MM.1S (cell line): ENCODE results near the gene C2CD3.

Experiments
- DNase-seq: peaks from one replicate; pipeline ENCODE4 v3.0.0-alpha.2; 2015
- H2AFZ ChIP-seq: fragments of 300-600 bp; sonication (generic); 2 replicates; pipeline ENCODE4 v1.6.0; 2016; ENCODE audit warnings: antibody characterized with exemption, low read length
- H3F3A ChIP-seq: fragments of 300-600 bp; sonication (generic); 2 replicates; pipeline ENCODE4 v1.6.1; 2016; ENCODE audit warnings: mild to moderate bottlenecking, antibody characterized with exemption, low read length, moderate library complexity, mixed read lengths; ENCODE audit not compliant: insufficient read depth
- H3K27ac ChIP-seq: fragments of 300-600 bp; sonication (generic); 2 replicates; pipeline ENCODE4 v1.5.1; 2016; ENCODE audit warnings: mild to moderate bottlenecking, low read length
- H3K27me3 ChIP-seq: fragments of 300-600 bp; sonication (generic); replicated peaks from 2 replicates; pipeline ENCODE4 v1.6.0; 2016; ENCODE audit warnings: low read length; ENCODE audit not compliant: insufficient read depth
- H3K36me3 ChIP-seq: fragments of 300-600 bp; sonication (generic); replicated peaks from 2 replicates; pipeline ENCODE4 v1.6.1; 2016; ENCODE audit warnings: mild to moderate bottlenecking, low read length, mixed read lengths; ENCODE audit not compliant: insufficient read depth
- H3K4me1 ChIP-seq: fragments of 300-600 bp; sonication (generic); 2 replicates; pipeline ENCODE4 v1.6.1; 2016; ENCODE audit warnings: low read length, mixed read lengths
- H3K4me2 ChIP-seq: fragments of 300-600 bp; sonication (generic); 2 replicates; pipeline ENCODE4 v1.6.0; 2016; ENCODE audit warnings: low read depth, low read length
- H3K4me3 ChIP-seq: fragments of 300-600 bp; sonication (generic); 2 replicates; pipeline ENCODE4 v1.5.1; 2016; ENCODE audit warnings: low read length, mixed read lengths
- H3K79me2 ChIP-seq: fragments of 300-600 bp; sonication (generic); 2 replicates; pipeline ENCODE4 v1.6.1; 2016; ENCODE audit warnings: mixed run types, low read length, mixed read lengths
- H3K9ac ChIP-seq: fragments of 300-600 bp; sonication (generic); 2 replicates; pipeline ENCODE4 v1.6.1; 2016; ENCODE audit warnings: low read length, mixed read lengths
- H3K9me2 ChIP-seq: fragments of 300-600 bp; sonication (generic); replicated peaks from 2 replicates; pipeline ENCODE4 v1.6.1; 2016; ENCODE audit warnings: mild to moderate bottlenecking, low read length, mixed read lengths; ENCODE audit not compliant: insufficient read depth
- H3K9me3 ChIP-seq: fragments of 300-600 bp; sonication (generic); replicated peaks from 2 replicates; pipeline ENCODE4 v1.6.1; 2016; ENCODE audit warnings: mild to moderate bottlenecking, low read length, mixed read lengths; ENCODE audit not compliant: insufficient read depth
- H4K20me1 ChIP-seq: fragments of 300-600 bp; sonication (generic); 2 replicates; pipeline ENCODE4 v1.6.1; 2016; ENCODE audit warnings: mild to moderate bottlenecking, low read length, moderate library complexity, mixed read lengths; ENCODE audit not compliant: insufficient read depth
- CTCF ChIP-seq: fragments of 300-600 bp; sonication (generic); IDR thresholded peaks from 2 replicates; pipeline ENCODE4 v1.5.1; 2016; ENCODE audit warnings: antibody characterized with exemption, low read length, mixed read lengths
- EZH2 ChIP-seq: fragments of 300-600 bp; sonication (generic); optimal IDR thresholded peaks from 2 replicates; pipeline ENCODE3; 2017; ENCODE audit warnings: low read depth, mild to moderate bottlenecking, antibody characterized with exemption, low read length, mixed read lengths
- EZH2phosphoT487 ChIP-seq: fragments of 300-600 bp; sonication (generic); IDR thresholded peaks from 2 replicates; pipeline ENCODE4 v1.6.1; 2018; ENCODE audit warnings: antibody characterized with exemption, low read length

Gene C2CD3

GRCh38 chr11:73972620-73973449, 198.0 kb downstream of the C2CD3 start:
- H3F3A ChIP-seq = peaks cover 27% of the 10 kb centered on the region; the same call in 1 of the 2 replicates
- H4K20me1 ChIP-seq = no peaks in the 10 kb centered on the region
- H3K9me2 ChIP-seq = no peaks in the 10 kb centered on the region
- H3K4me3 ChIP-seq = no peak overlapping the region
- H3K9me3 ChIP-seq = no peaks in the 10 kb centered on the region
- no peak overlapping the region for H3K9ac ChIP-seq
- H2AFZ ChIP-seq = no peak overlapping the region
- no peak for DNase-seq
- TF ChIP-seq EZH2 (no peak), EZH2phosphoT487 (no peak)
- H3K79me2 ChIP-seq = peaks cover 7% of the 10 kb centered on the region; the same call in 1 of the 2 replicates
- H3K4me2 ChIP-seq = no peak overlapping the region
- H3K27ac ChIP-seq = no peak overlapping the region
- no peaks in the 10 kb centered on the region for H3K27me3 ChIP-seq
- H3K4me1 ChIP-seq = peaks cover 23% of the 10 kb centered on the region
- H3K36me3 ChIP-seq = peaks cover 4% of the 10 kb centered on the region

GRCh38 chr11:73972187-73972586, 198.6 kb downstream of the C2CD3 start:
- H3K4me1 ChIP-seq = peaks cover 23% of the 10 kb centered on the region
- H3K36me3 ChIP-seq = no peaks in the 10 kb centered on the region
- H3K4me3 ChIP-seq = no peak overlapping the region
- no peak for TF ChIP-seq CTCF
- TF ChIP-seq EZH2 = no peak
- TF ChIP-seq EZH2phosphoT487 = no peak
- H2AFZ ChIP-seq = no peak overlapping the region
- no peaks in the 10 kb centered on the region for H3K9me3 ChIP-seq
- no peak overlapping the region for H3K9ac ChIP-seq
- no peaks in the 10 kb centered on the region for H4K20me1 ChIP-seq
- 0 out of 2 replicates have a peak, but pooled peaks cover 1% of the 10 kb centered on the region for H3K79me2 ChIP-seq
- no peaks in the 10 kb centered on the region for H3K9me2 ChIP-seq
- H3K27ac ChIP-seq = no peak overlapping the region
- no peak for DNase-seq
- H3K27me3 ChIP-seq = no peaks in the 10 kb centered on the region
- H3F3A ChIP-seq = peaks cover 27% of the 10 kb centered on the region; the same call in 1 of the 2 replicates
- no peak overlapping the region for H3K4me2 ChIP-seq

GRCh38 chr11:73971175-73971719, 199.6 kb downstream of the C2CD3 start:
- Histone ChIP-seq H3K27me3 (no peaks in the 10 kb centered on the region), H3K9me3 (no peaks in the 10 kb centered on the region), H3K4me1 (peaks cover 23% of the 10 kb centered on the region), H3K9me2 (no peaks in the 10 kb centered on the region), H4K20me1 (no peaks in the 10 kb centered on the region), H3K4me3 (no peak overlapping the region), H3K9ac (no peak overlapping the region), H3K36me3 (no peaks in the 10 kb centered on the region), H3K4me2 (no peak overlapping the region), H3K79me2 (no peaks in the 10 kb centered on the region), H2AFZ (no peak overlapping the region), H3K27ac (no peak overlapping the region), H3F3A (peaks cover 27% of the 10 kb centered on the region; the same call in 1 of the 2 replicates)
- no peak for DNase-seq
- TF ChIP-seq EZH2 = no peak
- no peak for TF ChIP-seq CTCF
